ENCODE data around the gene CLPTM1L.

DNA sequence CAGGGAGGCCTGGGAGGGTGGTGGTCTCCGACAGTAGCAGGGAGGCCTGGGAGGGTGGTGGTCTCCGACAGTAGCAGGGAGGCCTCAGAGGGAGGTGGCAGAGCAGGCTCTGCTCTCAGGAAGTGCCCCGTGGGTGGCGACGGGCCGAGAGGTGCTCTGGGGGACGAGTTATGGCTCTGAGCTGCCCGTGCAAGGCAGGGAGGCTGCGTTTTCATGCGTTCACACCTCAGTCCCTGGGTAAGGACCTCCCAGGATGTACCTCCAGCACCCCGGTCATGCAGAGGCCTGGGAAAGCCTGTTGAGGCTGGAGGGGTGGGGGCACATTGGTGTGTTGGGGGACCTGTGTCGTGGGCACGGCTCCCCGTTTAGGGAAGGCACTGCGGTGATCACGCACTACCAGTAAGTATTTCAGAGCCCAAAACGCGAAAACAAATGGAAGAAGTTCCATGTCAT lies 37.4 kb upstream of the CLPTM1L start:
- TF ChIP-seq POLR2A (IDR thresholded peaks at IDR 0.05): no peak
- TF ChIP-seq, protein P1, sequence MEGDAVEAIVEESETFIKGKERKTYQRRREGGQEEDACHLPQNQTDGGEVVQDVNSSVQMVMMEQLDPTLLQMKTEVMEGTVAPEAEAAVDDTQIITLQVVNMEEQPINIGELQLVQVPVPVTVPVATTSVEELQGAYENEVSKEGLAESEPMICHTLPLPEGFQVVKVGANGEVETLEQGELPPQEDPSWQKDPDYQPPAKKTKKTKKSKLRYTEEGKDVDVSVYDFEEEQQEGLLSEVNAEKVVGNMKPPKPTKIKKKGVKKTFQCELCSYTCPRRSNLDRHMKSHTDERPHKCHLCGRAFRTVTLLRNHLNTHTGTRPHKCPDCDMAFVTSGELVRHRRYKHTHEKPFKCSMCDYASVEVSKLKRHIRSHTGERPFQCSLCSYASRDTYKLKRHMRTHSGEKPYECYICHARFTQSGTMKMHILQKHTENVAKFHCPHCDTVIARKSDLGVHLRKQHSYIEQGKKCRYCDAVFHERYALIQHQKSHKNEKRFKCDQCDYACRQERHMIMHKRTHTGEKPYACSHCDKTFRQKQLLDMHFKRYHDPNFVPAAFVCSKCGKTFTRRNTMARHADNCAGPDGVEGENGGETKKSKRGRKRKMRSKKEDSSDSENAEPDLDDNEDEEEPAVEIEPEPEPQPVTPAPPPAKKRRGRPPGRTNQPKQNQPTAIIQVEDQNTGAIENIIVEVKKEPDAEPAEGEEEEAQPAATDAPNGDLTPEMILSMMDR (IDR thresholded peaks at IDR 0.05): no peak
- TF ChIP-seq POLR2AphosphoS5 (IDR thresholded peaks at IDR 0.05): no peak
- no peak for TF ChIP-seq EP300 (IDR thresholded peaks at IDR 0.05)

Measured in stomach (tissue), 4 donors.